Large intestine (tissue), 3 donors: Measurements from ENCODE around the gene HDAC4. TPM values are rescaled to one million over a fixed set of nuclear protein-coding genes. Genes with fewer than 3 reads are reported as not detected.

Experiments used
- DNase-seq, 2 donors: peaks; one replicate each; pipeline versions ENCODE4 v3.0.0 to v3.0.0-alpha.2; 2013
- H3K27ac ChIP-seq: one replicate; pipeline ENCODE4 v1.5.1; 2013; ENCODE audit warnings: low read length
- H3K27me3 ChIP-seq: 2 replicates; pipeline ENCODE4 v1.6.1; 2013; ENCODE audit warnings: low read length; ENCODE audit not compliant: control insufficient read depth, insufficient read depth
- H3K36me3 ChIP-seq: 2 replicates; pipeline ENCODE4 v1.6.1; 2013; ENCODE audit warnings: low read length; ENCODE audit not compliant: control insufficient read depth, insufficient read depth
- H3K4me1 ChIP-seq: one replicate; pipeline ENCODE4 v1.6.1; 2013; ENCODE audit warnings: low read length; ENCODE audit not compliant: control insufficient read depth, insufficient read depth
- H3K4me3 ChIP-seq: one replicate; pipeline ENCODE4 v1.5.1; 2013; ENCODE audit warnings: low read length
- H3K9me3 ChIP-seq: one replicate; pipeline ENCODE4 v1.6.1; 2013; ENCODE audit warnings: mild to moderate bottlenecking, low read depth, low read length, moderate library complexity; ENCODE audit not compliant: control insufficient read depth
- WGBS: methylation state at CpG from one replicate; pipeline ENCODE4 v1.1.5; 2013; ENCODE audit warnings: low lambda C conversion rate; ENCODE audit not compliant: insufficient coverage; 5-methylcytosine and 5-hydroxymethylcytosine counted together
- polyA plus RNA-seq: library from polyadenylated mRNA; unstranded; fragments of 120-200 nt; gene quantifications from one replicate; pipeline ENCODE4 v1.2.1, GENCODE V29; 2013

The HDAC4 gene
- polyA plus RNA-seq, 1 donor = 10.7 TPM

- DNase-seq = no peak
- Histone ChIP-seq H3K27ac (no peak overlapping the region), H3K4me1 (no peaks in the 10 kb centered on the region), H3K4me3 (no peak overlapping the region), H3K36me3 (no peaks in the 10 kb centered on the region), H3K9me3 (no peaks in the 10 kb centered on the region), H3K27me3 (no peaks in the 10 kb centered on the region)
- WGBS = no CpG with 5 or more reads among the region's 5 CpGs
These were observed 162.4 kb downstream of the HDAC4 start for GRCh38 chr2:239238381-239238780.

- no CpG with 5 or more reads among the region's 9 CpGs for WGBS
- no peak overlapping the region for H3K27ac ChIP-seq
These were observed 164.0 kb downstream of the HDAC4 start for GRCh38 chr2:239236808-239237205.

GRCh38 chr2:239236043-239236807 is 164.6 kb downstream of the HDAC4 start:
- 80% methylated on average over 2 of the region's 20 CpGs for WGBS
- no peak for DNase-seq
- no peak overlapping the region for H3K4me3 ChIP-seq
- H3K4me1 ChIP-seq = no peaks in the 10 kb centered on the region
- no peaks in the 10 kb centered on the region for H3K36me3 ChIP-seq
- H3K27ac ChIP-seq = no peak overlapping the region
- H3K27me3 ChIP-seq = no peaks in the 10 kb centered on the region
- no peaks in the 10 kb centered on the region for H3K9me3 ChIP-seq

More at GRCh38 chr2:239236808-239237205, 164.0 kb downstream of the HDAC4 start:
- H3K4me3 ChIP-seq = no peak overlapping the region
- H3K9me3 ChIP-seq = no peaks in the 10 kb centered on the region
- H3K27me3 ChIP-seq = no peaks in the 10 kb centered on the region
- no peaks in the 10 kb centered on the region for H3K4me1 ChIP-seq
- DNase-seq = no peak
- no peaks in the 10 kb centered on the region for H3K36me3 ChIP-seq

GRCh38 chr2:239235311-239235710 is 165.5 kb downstream of the HDAC4 start:
- no CpG with 5 or more reads among the region's 11 CpGs for WGBS
- H3K27ac ChIP-seq = no peak overlapping the region
- DNase-seq = no peak
- H3K4me3 ChIP-seq = no peak overlapping the region
- no peaks in the 10 kb centered on the region for H3K27me3 ChIP-seq
- no peaks in the 10 kb centered on the region for H3K36me3 ChIP-seq
- H3K9me3 ChIP-seq = no peaks in the 10 kb centered on the region
- H3K4me1 ChIP-seq = peaks cover 8% of the 10 kb centered on the region

GRCh38 chr2:239234191-239235175 is 166.3 kb downstream of the HDAC4 start:
- Histone ChIP-seq H3K27ac (no peak overlapping the region), H3K4me1 (peaks cover 8% of the 10 kb centered on the region), H3K4me3 (no peak overlapping the region), H3K9me3 (no peaks in the 10 kb centered on the region), H3K27me3 (no peaks in the 10 kb centered on the region), H3K36me3 (no peaks in the 10 kb centered on the region)
- DNase-seq = no peak
- 100% methylated on average over 2 of the region's 22 CpGs for WGBS

GRCh38 chr2:239233576-239233975 is 167.2 kb downstream of the HDAC4 start:
- H3K27ac ChIP-seq = no peak overlapping the region
- no peak overlapping the region for H3K4me3 ChIP-seq
- H3K36me3 ChIP-seq = no peaks in the 10 kb centered on the region
- H3K4me1 ChIP-seq = peaks cover 8% of the 10 kb centered on the region
- no peak for DNase-seq
- no CpG with 5 or more reads among the region's 6 CpGs for WGBS
- H3K27me3 ChIP-seq = no peaks in the 10 kb centered on the region
- H3K9me3 ChIP-seq = no peaks in the 10 kb centered on the region

- Histone ChIP-seq H3K27me3 (no peaks in the 10 kb centered on the region), H3K27ac (no peak overlapping the region), H3K9me3 (no peaks in the 10 kb centered on the region), H3K4me1 (peaks cover 10% of the 10 kb centered on the region), H3K4me3 (no peak overlapping the region), H3K36me3 (no peaks in the 10 kb centered on the region)
- no CpG with 5 or more reads among the region's 6 CpGs for WGBS
- DNase-seq = no peak
These were observed 168.6 kb downstream of the HDAC4 start for GRCh38 chr2:239232195-239232578.

- 90% methylated on average over 2 of the region's 46 CpGs for WGBS
- Histone ChIP-seq H3K27me3 (no peaks in the 10 kb centered on the region), H3K27ac (no peak overlapping the region), H3K4me3 (no peak overlapping the region), H3K9me3 (no peaks in the 10 kb centered on the region), H3K36me3 (no peaks in the 10 kb centered on the region), H3K4me1 (peaks cover 15% of the 10 kb centered on the region)
- no peak for DNase-seq
These were observed 169.3 kb downstream of the HDAC4 start for GRCh38 chr2:239231231-239232194.

- Histone ChIP-seq H3K36me3 (no peaks in the 10 kb centered on the region), H3K4me1 (peaks cover 18% of the 10 kb centered on the region), H3K4me3 (no peak overlapping the region), H3K9me3 (no peaks in the 10 kb centered on the region), H3K27ac (no peak overlapping the region), H3K27me3 (no peaks in the 10 kb centered on the region)
- 100% methylated on average over 1 of the region's 26 CpGs for WGBS
- DNase-seq = peak in 1 of 2 donors; percentile 51
These were observed 170.3 kb downstream of the HDAC4 start for GRCh38 chr2:239230318-239231052.
